Cardiac muscle cell (in vitro differentiated cells and primary cell): Measurements from ENCODE around the gene FSTL4. TPM values are rescaled to one million over a fixed set of nuclear protein-coding genes. Genes with fewer than 3 reads are reported as not detected.

ENCODE experiments used
- DNase-seq, 2 donors: peaks; one replicate each; pipeline versions ENCODE4 v3.0.0 to v3.0.0-alpha.2; 2010 to 2017; ENCODE audit warnings: low read depth in 1 of 2, low spot score in 1 of 2
- H3K27ac ChIP-seq: fragments of 200-600 bp; sonication (generic); 2 replicates; pipeline ENCODE4 v1.5.1; 2016
- H3K27me3 ChIP-seq: fragments of 200-600 bp; sonication (generic); 2 replicates; pipeline ENCODE4 v1.6.0; 2016; ENCODE audit warnings: control low read depth
- H3K36me3 ChIP-seq: fragments of 200-600 bp; sonication (generic); 2 replicates; pipeline ENCODE4 v1.5.1; 2016; ENCODE audit warnings: control low read depth
- H3K4me1 ChIP-seq: fragments of 200-600 bp; sonication (generic); 2 replicates; pipeline ENCODE4 v1.8.1; 2017; ENCODE audit warnings: low read depth, mild to moderate bottlenecking, mixed run types
- H3K4me3 ChIP-seq: fragments of 200-600 bp; sonication (generic); 2 replicates; pipeline ENCODE4 v1.5.1; 2016; ENCODE audit warnings: mild to moderate bottlenecking
- H3K9me3 ChIP-seq: fragments of 200-600 bp; sonication (generic); 2 replicates; pipeline ENCODE4 v1.5.1; 2017; ENCODE audit warnings: low read depth, mild to moderate bottlenecking, control low read depth
- CTCF ChIP-seq: IDR thresholded peaks from 2 replicates; pipeline ENCODE4 v1.5.1; 2012; ENCODE audit warnings: low read depth, mild to moderate bottlenecking, low read length
- polyA plus RNA-seq: library from polyadenylated mRNA; unstranded; fragments of >200 nt; fragmentation: Nextera tagmentation; extraction: Ambion mirVana; gene quantifications from 2 replicates; pipeline ENCODE4 v1.2.1, GENCODE V29; 2016
- total RNA-seq: library from RNA; depleted of rRNA; stranded (reverse); fragments of >200 nt; gene quantifications from 2 replicates; pipeline ENCODE4 v1.2.3, GENCODE V29; 2016

FSTL4 gene
- total and polyA plus RNA-seq, 2 experiments from 2014 or later: 0.06 TPM; not detected in 1

- Histone ChIP-seq H3K27ac (no peak overlapping the region), H3K36me3 (no peaks in the 10 kb centered on the region), H3K27me3 (no peaks in the 10 kb centered on the region), H3K4me3 (no peak overlapping the region), H3K9me3 (no peaks in the 10 kb centered on the region), H3K4me1 (peaks cover 4% of the 10 kb centered on the region)
- TF ChIP-seq CTCF: no peak
- DNase-seq: no peak
Observed at GRCh38 chr5:133469846-133470245, 142.5 kb downstream of the FSTL4 start.

DNA sequence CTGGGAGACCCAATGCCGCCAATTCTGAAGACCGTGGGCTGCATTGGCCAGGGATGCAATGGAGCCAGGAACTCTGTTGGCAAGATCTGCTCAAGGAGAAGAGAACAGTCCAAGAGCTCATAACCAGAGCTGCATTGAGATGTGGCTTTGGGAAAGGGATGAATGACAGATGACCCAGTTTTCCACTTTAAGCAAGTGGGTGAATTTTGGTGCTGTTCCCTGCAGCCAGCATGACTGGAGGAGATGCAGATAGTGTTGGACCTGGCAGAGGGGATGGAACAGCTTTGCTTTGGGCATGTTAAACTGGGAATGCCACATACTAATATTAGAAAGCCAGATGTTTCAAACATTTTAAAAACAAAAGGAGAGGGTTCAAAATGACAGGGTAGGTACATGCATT, 143.1 kb downstream of the FSTL4 start:
- no peaks in the 10 kb centered on the region for H3K36me3 ChIP-seq
- H3K4me3 ChIP-seq: no peak overlapping the region
- no peak overlapping the region for H3K27ac ChIP-seq
- H3K27me3 ChIP-seq: no peaks in the 10 kb centered on the region
- DNase-seq: no peak
- no peaks in the 10 kb centered on the region for H3K9me3 ChIP-seq
- TF ChIP-seq CTCF: no peak
- H3K4me1 ChIP-seq: peaks cover 4% of the 10 kb centered on the region

- TF ChIP-seq CTCF: no peak
- Histone ChIP-seq H3K4me1 (peaks cover 4% of the 10 kb centered on the region), H3K27me3 (no peaks in the 10 kb centered on the region), H3K9me3 (no peaks in the 10 kb centered on the region), H3K36me3 (no peaks in the 10 kb centered on the region), H3K27ac (no peak overlapping the region), H3K4me3 (no peak overlapping the region)
- DNase-seq: no peak
Observed at GRCh38 chr5:133468596-133468995, 143.7 kb downstream of the FSTL4 start.

- Histone ChIP-seq H3K36me3 (no peaks in the 10 kb centered on the region), H3K9me3 (no peaks in the 10 kb centered on the region), H3K27ac (no peak overlapping the region), H3K27me3 (no peaks in the 10 kb centered on the region), H3K4me3 (no peak overlapping the region), H3K4me1 (no peaks in the 10 kb centered on the region)
- DNase-seq: no peak
- TF ChIP-seq CTCF: no peak
Observed at GRCh38 chr5:133467826-133468463, 144.4 kb downstream of the FSTL4 start.

DNA sequence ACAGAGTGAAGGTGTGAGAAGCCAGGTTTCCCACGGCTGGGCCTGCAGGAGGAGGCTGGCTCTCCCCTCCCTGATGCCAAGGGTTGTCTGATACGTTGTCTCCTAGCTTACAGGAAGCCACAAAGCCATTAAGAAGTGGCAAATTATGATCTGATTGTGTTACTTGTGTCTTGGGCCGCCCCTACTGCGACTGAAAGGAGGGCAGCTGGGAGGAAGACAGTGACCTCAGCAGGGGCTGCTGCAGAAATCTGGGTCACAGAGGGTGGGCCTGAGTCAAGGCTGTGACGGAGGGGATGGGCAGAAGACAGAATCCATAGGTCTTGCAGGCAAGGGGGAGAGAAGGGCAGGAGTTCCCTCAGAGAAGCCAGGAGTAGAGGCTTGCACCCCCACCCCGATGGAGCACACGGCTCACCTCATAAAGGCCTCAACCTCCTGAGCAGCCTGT, 145.0 kb downstream of the FSTL4 start:
- no peak for DNase-seq
- no peaks in the 10 kb centered on the region for H3K36me3 ChIP-seq
- H3K4me1 ChIP-seq: no peaks in the 10 kb centered on the region
- no peak overlapping the region for H3K4me3 ChIP-seq
- H3K27me3 ChIP-seq: no peaks in the 10 kb centered on the region
- H3K9me3 ChIP-seq: no peaks in the 10 kb centered on the region
- TF ChIP-seq CTCF: no peak
- no peak overlapping the region for H3K27ac ChIP-seq
